Vagina (tissue), 2 donors: ENCODE measurements around the gene AJUBA.

Experiments
- POLR2A ChIP-seq, 2 donors: fragments of 450-650 bp; IDR thresholded peaks; one replicate each; pipeline ENCODE4 v1.6.1; 2017; ENCODE audit warnings: antibody characterized with exemption in 2 of 2, mild to moderate bottlenecking in 2 of 2, moderate library complexity in 2 of 2
- POLR2AphosphoS5 ChIP-seq, 2 donors: sonication (generic); formaldehyde crosslinking; IDR thresholded peaks; one replicate each; pipeline ENCODE4 v1.9.0; 2017; ENCODE audit warnings: antibody characterized with exemption in 2 of 2, mild to moderate bottlenecking in 2 of 2, low read depth in 1 of 2; ENCODE audit not compliant: insufficient read depth in 1 of 2
- TF ChIP-seq, protein P1 (sequence below), 3 experiments: fragments of 450-650 bp in 2 of 3; fragments of 200-600 bp in 1 of 3; sonication (generic) in 1 of 3; IDR thresholded peaks; one replicate each; pipeline ENCODE4 v1.5.1; 2017 to 2019; ENCODE audit warnings: antibody characterized with exemption in 3 of 3, mild to moderate bottlenecking in 2 of 3, moderate library complexity in 2 of 3

DNA sequence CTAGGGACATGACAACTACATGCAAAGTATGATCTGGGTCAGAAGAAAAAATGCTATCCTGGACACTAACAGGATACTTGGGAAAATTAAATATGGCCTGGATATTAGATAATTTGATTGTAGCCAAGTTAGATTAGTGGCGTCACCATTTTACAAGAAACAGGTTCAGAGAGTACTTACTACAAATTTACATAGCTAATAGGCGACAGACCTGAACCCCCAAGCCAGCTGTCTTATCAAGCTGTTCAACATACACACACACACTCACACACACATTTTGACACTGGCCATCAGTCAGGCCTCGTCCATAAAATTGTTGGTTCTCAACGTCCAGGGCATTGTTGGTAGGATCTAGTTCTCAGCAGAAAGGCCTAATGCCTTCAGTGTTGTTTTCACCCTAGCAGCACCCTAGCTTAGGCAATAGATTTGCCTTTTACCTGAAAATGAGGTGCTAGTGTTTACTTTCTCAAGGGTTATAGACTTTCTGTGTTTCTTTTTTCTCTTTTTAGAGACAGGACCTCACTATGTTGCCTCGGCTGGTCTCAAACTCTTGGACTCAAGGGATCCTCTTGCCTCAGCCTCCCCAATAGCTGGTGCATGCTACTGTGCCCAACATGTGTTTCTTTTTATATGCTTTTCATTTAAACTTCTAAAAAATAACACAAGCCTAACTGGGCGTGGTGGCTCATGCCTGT lies 30.9 kb upstream of the AJUBA start:
- TF ChIP-seq POLR2AphosphoS5 (IDR thresholded peaks at IDR 0.05; ENCODE audit: insufficient read depth in 1 of 2, low read depth in 1 of 2) (no peak), POLR2A (IDR thresholded peaks at IDR 0.05) (no peak)
- TF ChIP-seq, protein P1, sequence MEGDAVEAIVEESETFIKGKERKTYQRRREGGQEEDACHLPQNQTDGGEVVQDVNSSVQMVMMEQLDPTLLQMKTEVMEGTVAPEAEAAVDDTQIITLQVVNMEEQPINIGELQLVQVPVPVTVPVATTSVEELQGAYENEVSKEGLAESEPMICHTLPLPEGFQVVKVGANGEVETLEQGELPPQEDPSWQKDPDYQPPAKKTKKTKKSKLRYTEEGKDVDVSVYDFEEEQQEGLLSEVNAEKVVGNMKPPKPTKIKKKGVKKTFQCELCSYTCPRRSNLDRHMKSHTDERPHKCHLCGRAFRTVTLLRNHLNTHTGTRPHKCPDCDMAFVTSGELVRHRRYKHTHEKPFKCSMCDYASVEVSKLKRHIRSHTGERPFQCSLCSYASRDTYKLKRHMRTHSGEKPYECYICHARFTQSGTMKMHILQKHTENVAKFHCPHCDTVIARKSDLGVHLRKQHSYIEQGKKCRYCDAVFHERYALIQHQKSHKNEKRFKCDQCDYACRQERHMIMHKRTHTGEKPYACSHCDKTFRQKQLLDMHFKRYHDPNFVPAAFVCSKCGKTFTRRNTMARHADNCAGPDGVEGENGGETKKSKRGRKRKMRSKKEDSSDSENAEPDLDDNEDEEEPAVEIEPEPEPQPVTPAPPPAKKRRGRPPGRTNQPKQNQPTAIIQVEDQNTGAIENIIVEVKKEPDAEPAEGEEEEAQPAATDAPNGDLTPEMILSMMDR (IDR thresholded peaks at IDR 0.05) = no peak
